Activated naive CD4-positive, alpha-beta T cell treated with anti-CD3 and anti-CD28 coated beads, Interleukin-2, amount 50 U/mL, for 72 hours (primary cell): ENCODE data around the gene CTSK. TPM values are rescaled to one million over a fixed set of nuclear protein-coding genes. Genes with fewer than 3 reads are reported as not detected.
A peak's percentile ranks its signal among the peaks of the same experiment; 100 is the strongest.
"Not testable (repeated sequence)": the region's sequence is repeated elsewhere in the genome, so short reads cannot be mapped to it uniquely, and the experiment has no call there.

Experiments
- ATAC-seq, 2 donors: fragments of 150-1000 bp; cut with Tn5 transposase; 2 replicates each; pipeline ENCODE4 v1.10.0; 2021; ENCODE audit warnings: mild to moderate bottlenecking in 2 of 2, moderate library complexity in 2 of 2
- DNase-seq, 2 donors: peaks; one replicate each; pipeline ENCODE4 v3.0.0; 2021 to 2022; ENCODE audit warnings: low spot score in 2 of 2
- H3K27ac Mint-ChIP-seq, 2 donors: one replicate each; pipeline ENCODE4 v1.8.0; 2022; ENCODE audit warnings: mild to moderate bottlenecking in 2 of 2, mixed read lengths in 2 of 2
- H3K36me3 Mint-ChIP-seq, 2 donors: one replicate each; pipeline ENCODE4 v1.8.0; 2022; ENCODE audit warnings: mixed read lengths in 2 of 2
- H3K9me3 Mint-ChIP-seq, 2 donors: one replicate each; pipeline ENCODE4 v1.8.0; 2022; ENCODE audit warnings: mixed read lengths in 2 of 2
- total RNA-seq, 2 donors: library from RNA; stranded (reverse); gene quantifications; one replicate each; pipeline ENCODE4 v1.2.3, GENCODE V29; 2022

Gene CTSK
- total RNA-seq: 1 to 10 TPM; 3.1 to 3.3 TPM

- peak within 1 kb of the TSS in 1 of 2 donors; percentile 16 for H3K27ac Mint-ChIP-seq
- H3K9me3 Mint-ChIP-seq: no peaks in the 10 kb centered on the region
- DNase-seq: no peak
Observed at GRCh38 chr1:150808121-150808520, at the start of gene CTSK. Gene CTSK, minus strand, starts transcription at chr1:150808260. Its CDS starts 1,455 bp downstream, at chr1:150806805.

GRCh38 chr1:150852734-150853133 lies 44.7 kb upstream of the CTSK start:
- not testable (repeated sequence) for DNase-seq, ATAC-seq, H3K27ac Mint-ChIP-seq, H3K9me3 Mint-ChIP-seq
- peaks cover 4 to 24% of the 10 kb centered on the region in 2 donors for H3K36me3 Mint-ChIP-seq

More at GRCh38 chr1:150808121-150808520, at the start of gene CTSK:
- no peak for ATAC-seq
- no peaks in the 10 kb centered on the region for H3K36me3 Mint-ChIP-seq

- not testable (repeated sequence) for H3K27ac Mint-ChIP-seq, ATAC-seq, DNase-seq, H3K9me3 Mint-ChIP-seq
- H3K36me3 Mint-ChIP-seq: peaks cover 4 to 30% of the 10 kb centered on the region in 2 donors
Observed at GRCh38 chr1:150850801-150851362, 42.8 kb upstream of the CTSK start.

DNA sequence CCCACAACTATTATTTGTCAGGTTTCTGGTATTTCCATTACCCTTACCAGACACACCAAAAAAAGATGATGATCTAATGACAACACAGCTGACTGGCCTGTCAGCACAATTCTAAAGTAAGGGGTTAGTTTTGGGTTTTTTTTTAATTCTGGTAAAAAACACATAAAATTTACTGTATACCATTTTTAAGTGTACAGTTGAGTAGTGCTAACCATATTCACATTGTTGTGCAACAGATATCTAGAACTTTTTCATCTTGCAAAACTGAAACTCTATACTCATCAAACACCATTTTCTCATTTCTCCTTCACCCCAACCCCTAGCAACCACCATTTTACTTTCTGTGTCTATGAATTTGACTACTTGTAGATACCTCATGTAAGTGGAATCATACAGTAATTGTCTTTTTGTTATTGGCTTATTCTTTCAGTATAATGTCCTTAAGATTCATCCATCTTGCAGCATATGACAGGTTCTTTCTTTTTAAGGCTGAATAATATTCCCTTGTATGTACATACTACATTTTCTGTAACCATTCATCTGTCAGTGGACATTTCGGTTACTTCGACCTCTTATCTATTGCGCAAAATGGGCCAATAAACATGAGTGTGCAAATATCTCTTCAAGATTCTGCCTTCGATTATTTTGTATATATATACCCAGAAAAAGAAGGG lies 38.5 kb upstream of the CTSK start:
- no peak for DNase-seq
- no peaks in the 10 kb centered on the region for H3K9me3 Mint-ChIP-seq
- H3K36me3 Mint-ChIP-seq: peaks cover 0 to 12% of the 10 kb centered on the region in 2 donors
- no peak overlapping the region for H3K27ac Mint-ChIP-seq
- peak; percentile 66 to 83 for ATAC-seq

- Mint-ChIP-seq H3K27ac (no peak overlapping the region), H3K36me3 (peaks cover 12 to 24% of the 10 kb centered on the region in 2 donors), H3K9me3 (no peaks in the 10 kb centered on the region)
- ATAC-seq (no peak), DNase-seq (no peak)
Observed at GRCh38 chr1:150843474-150843873, 35.4 kb upstream of the CTSK start.

DNA sequence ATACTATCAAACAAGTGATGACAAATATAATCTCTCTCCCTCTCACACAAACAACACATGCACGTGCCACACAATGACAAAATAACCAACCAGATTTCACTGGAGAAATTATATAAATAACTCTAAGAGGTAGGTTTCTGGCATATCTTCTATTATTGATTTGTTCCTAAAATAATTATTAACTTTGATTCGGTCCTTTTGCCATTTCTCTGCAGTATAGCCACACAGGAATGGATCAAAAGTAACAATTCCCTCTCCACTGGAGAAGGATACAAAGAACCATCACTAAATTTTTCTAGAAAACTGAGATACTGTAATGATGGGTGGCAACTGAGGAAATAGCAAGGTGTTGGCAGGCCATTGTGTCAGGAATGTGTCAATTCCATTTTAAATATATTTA lies 34.9 kb upstream of the CTSK start:
- Mint-ChIP-seq H3K36me3 (peaks cover 12 to 21% of the 10 kb centered on the region in 2 donors), H3K27ac (no peak overlapping the region), H3K9me3 (no peaks in the 10 kb centered on the region)
- DNase-seq: no peak
- no peak for ATAC-seq

DNA sequence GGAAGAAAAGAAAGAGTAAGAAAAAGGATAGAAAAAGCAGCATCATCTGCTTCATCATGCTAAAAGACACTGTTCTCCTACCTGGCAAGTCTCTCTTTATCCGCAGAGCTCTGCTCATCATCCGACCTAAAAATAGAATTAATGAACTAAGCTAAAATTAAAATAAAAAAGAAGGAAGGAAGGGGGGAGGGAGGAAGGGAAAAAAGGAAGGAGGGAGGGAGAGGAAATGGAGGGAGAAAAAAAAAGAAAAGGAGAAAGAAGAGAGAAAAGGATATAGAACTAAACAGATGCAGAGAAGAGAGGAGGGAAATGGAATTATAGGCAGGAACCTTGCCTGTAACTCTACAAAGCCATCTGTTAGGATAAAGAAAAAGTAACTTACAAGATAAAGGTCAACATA lies 34.3 kb upstream of the CTSK start:
- Mint-ChIP-seq H3K27ac (peak overlapping the region in 1 of 2 donors; percentile 85), H3K36me3 (peaks cover 12 to 15% of the 10 kb centered on the region in 2 donors)
- ATAC-seq: no peak

DNA sequence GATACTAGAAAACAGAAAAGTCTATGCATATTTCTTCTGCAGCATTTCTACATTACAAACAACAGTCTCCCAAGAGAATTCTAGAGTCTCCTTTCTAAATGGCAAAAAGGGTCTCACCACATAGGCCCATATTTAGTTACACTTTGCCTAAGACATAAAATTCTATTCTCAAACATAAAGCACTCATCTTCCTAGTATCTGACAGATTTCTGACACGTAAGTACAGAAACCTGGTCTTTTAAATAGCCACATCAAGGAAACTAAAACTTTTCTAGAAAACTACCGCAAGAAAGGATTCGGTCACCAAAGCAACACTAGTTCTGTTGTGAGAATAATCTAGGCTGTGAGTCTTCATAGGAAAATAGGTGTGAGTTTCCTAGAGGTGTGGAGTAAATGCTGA lies 33.6 kb upstream of the CTSK start:
- ATAC-seq: peak; percentile 84 to 89
- Mint-ChIP-seq H3K36me3 (peaks cover 12% of the 10 kb centered on the region in 2 donors), H3K27ac (peak overlapping the region in 1 of 2 donors; percentile 85), H3K9me3 (no peaks in the 10 kb centered on the region)
- peak in 1 of 2 donors; percentile 13 for DNase-seq

More for the DNA sequence above, 34.3 kb upstream of the CTSK start:
- H3K9me3 Mint-ChIP-seq: no peaks in the 10 kb centered on the region
- no peak for DNase-seq

DNA sequence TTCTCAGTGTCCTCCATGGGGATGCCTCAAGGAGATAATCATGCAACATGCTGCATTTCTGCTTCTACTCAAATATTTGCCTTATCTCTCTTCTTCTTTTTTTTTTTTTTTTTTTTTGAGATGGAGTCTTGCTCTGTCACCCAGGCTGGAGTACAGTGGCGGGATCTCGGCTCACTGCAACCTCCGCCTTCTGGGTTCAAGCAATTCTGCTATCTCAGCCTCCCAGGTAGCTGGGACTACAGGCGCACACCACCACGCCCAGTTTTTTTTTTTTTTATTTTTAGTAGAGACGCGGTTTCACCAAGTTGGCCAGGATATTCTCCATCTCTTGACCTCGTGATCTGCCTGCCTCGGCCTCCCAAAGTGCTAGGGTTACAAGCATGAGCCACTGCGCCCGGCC lies 32.8 kb upstream of the CTSK start:
- H3K9me3 Mint-ChIP-seq, H3K27ac Mint-ChIP-seq, DNase-seq, ATAC-seq: not testable (repeated sequence)
- H3K36me3 Mint-ChIP-seq: peaks cover 12% of the 10 kb centered on the region in 2 donors

GRCh38 chr1:150836129-150836773 lies 28.2 kb upstream of the CTSK start:
- H3K27ac Mint-ChIP-seq: no peak overlapping the region
- DNase-seq: no peak
- ATAC-seq: no peak
- H3K9me3 Mint-ChIP-seq: no peaks in the 10 kb centered on the region
- H3K36me3 Mint-ChIP-seq: peaks cover 14 to 23% of the 10 kb centered on the region in 2 donors

GRCh38 chr1:150833961-150834360 lies 25.9 kb upstream of the CTSK start:
- not testable (repeated sequence) for DNase-seq, H3K27ac Mint-ChIP-seq, ATAC-seq, H3K9me3 Mint-ChIP-seq
- peaks cover 9 to 15% of the 10 kb centered on the region in 2 donors for H3K36me3 Mint-ChIP-seq

DNA sequence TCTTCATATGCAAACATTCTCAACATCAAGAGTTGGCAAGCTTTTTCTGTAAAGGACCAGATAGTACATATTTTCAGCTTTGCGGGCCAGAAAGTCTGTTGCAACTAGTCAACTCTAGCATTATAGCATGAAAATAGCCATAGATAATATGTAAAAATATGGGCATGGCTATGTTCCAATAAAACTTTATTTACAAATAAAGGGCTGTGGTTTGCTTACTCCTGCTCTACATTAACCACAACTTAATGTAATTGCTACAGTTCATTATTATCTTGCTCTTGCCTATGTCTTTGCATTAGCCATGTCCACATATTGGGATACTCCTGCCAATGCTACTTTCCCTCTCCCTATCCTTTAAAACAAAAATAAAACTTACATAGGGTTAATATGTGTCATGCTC lies 24.5 kb upstream of the CTSK start:
- Mint-ChIP-seq H3K9me3 (no peaks in the 10 kb centered on the region), H3K36me3 (peaks cover 11 to 17% of the 10 kb centered on the region in 2 donors), H3K27ac (no peak overlapping the region)
- no peak for DNase-seq
- no peak for ATAC-seq

DNA sequence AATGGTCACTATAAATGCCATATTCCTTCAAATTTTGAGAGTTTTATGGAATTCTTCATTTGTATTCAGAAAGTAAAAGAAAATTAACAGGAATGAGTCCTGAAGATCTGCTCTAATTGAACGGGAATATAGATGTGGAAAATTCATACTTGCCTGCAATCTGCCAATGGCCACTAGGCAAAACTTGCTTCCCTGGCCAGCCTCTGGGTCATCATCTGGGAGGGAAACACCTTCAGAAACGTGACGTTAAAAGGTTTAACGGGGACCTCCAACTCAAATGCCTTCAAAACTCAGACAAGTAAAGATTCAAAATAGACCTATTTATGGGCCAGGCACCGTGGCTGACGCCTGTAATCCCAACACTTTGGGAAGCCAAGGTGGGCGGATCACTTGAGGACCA lies 21.7 kb upstream of the CTSK start:
- Mint-ChIP-seq H3K27ac (no peak overlapping the region), H3K9me3 (no peaks in the 10 kb centered on the region), H3K36me3 (peaks cover 6 to 17% of the 10 kb centered on the region in 2 donors)
- ATAC-seq (no peak), DNase-seq (no peak)

GRCh38 chr1:150826299-150826698 lies 18.2 kb upstream of the CTSK start:
- DNase-seq (no peak), ATAC-seq (no peak)
- Mint-ChIP-seq H3K36me3 (peaks cover 0 to 11% of the 10 kb centered on the region in 2 donors), H3K27ac (no peak overlapping the region), H3K9me3 (no peaks in the 10 kb centered on the region)

DNA sequence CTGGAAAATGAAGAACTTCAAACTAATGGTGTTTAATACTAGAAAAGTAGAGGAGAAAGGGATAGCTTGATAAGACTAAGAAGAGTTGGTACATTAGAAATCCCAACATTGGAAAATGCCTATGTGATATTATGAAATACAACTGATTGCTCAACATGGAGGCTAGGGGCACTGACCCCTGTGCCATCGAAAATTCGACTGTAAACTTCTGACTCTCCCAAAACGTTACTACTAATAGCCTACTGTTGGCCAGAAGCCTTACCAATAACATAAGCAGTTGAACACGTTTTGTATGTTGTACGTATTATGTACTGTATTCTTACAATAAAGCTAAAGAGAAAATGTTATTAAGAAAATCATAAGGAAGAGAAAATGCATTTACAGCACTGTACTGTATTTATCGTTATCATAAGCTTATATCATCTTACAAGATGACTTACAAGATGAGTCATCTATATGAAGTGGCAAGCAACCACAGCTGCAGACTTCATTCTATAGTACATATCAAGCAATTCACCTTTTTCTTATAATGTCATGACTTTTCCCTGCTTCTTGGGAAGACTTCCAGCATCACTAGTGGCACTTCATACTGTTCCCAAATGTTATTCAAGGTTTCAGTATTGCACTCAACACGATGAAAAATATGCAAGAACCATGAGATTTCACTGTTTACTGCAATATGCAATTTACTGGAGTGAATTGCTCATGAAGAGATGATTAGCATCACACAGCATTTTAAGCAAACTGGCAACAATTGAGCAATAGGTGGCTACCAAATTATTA lies 12.9 kb upstream of the CTSK start:
- Mint-ChIP-seq H3K27ac (no peak overlapping the region), H3K9me3 (no peaks in the 10 kb centered on the region), H3K36me3 (no peaks in the 10 kb centered on the region)
- ATAC-seq (peak; percentile 70 to 75), DNase-seq (no peak)

DNA sequence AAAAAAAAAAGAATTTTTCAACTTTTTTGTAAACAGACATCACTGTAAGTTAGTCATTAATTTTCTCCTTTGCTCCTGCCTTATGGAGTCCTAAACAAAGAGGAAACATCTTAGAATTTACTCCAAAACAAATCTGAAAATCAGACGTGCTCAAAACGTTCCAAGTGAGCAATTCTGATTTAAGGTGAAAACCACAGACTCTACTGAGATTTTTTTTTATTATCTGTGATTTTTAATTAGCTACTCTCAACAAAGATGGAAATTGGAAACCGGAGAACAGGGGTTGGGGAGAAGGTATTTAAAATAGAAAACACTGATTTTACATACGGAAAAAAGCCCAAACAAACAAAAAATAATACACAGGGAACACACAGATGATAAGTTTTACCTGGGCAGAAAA lies 7.8 kb upstream of the CTSK start:
- no peaks in the 10 kb centered on the region for H3K9me3 Mint-ChIP-seq

More for the DNA sequence above, 7.8 kb upstream of the CTSK start:
- no peaks in the 10 kb centered on the region for H3K36me3 Mint-ChIP-seq
- ATAC-seq: no peak
- DNase-seq: no peak
- peak overlapping the region in 1 of 2 donors; percentile 33 for H3K27ac Mint-ChIP-seq
